H1 (cell line): ENCODE results near the gene JMJD1C. TPM values are rescaled to one million over a fixed set of nuclear protein-coding genes. Genes with fewer than 3 reads are reported as not detected.

Experiments
- CTCF ChIA-PET: fragments of 300-600 bp; sonication (Branson Sonifier 250); formaldehyde crosslinking; loops from one replicate; lab custom pipeline; 2021; ENCODE audit not compliant: partially characterized antibody; lab: Charles Lee
- POLR2A ChIA-PET: fragments of 300-600 bp; sonication (Branson Sonifier 250); formaldehyde crosslinking; loops from one replicate; lab custom pipeline; 2021; ENCODE audit warnings: inconsistent platforms; ENCODE audit not compliant: partially characterized antibody; lab: Charles Lee
- DNase-seq, 2 experiments: peaks; one replicate each; pipeline versions ENCODE4 v3.0.0 to v3.0.0-alpha.2; 2010 to 2022; ENCODE audit warnings: low spot score in 2 of 2, low read depth in 1 of 2, mixed read lengths in 1 of 2
- FAIRE-seq: peaks from 2 replicates; lab custom pipeline; 2011; peaks lifted over from hg19 to GRCh38; lab: Jason Lieb, UNC
- H2AFZ ChIP-seq: 2 replicates; pipeline ENCODE4 v1.8.1; 2012; ENCODE audit warnings: low read length, inconsistent platforms
- H2AK5ac ChIP-seq: 2 replicates; pipeline ENCODE4 v1.6.1; 2013; ENCODE audit warnings: low read depth, low read length
- H2BK120ac ChIP-seq: replicated peaks from 2 replicates; pipeline ENCODE3; 2013; ENCODE audit warnings: low read depth, low read length, inconsistent platforms
- H2BK12ac ChIP-seq: 2 replicates; pipeline ENCODE4 v1.6.1; 2013; ENCODE audit warnings: low read depth, low read length
- H2BK15ac ChIP-seq: 2 replicates; pipeline ENCODE4 v1.6.1; 2013; ENCODE audit warnings: low read length
- H2BK20ac ChIP-seq: 2 replicates; pipeline ENCODE4 v1.6.1; 2013; ENCODE audit warnings: low read length
- H2BK5ac ChIP-seq: 2 replicates; pipeline ENCODE4 v1.6.1; 2013; ENCODE audit warnings: low read depth, low read length
- H3K14ac ChIP-seq: 2 replicates; pipeline ENCODE4 v1.6.1; 2013; ENCODE audit warnings: inconsistent platforms; ENCODE audit not compliant: insufficient read length
- H3K18ac ChIP-seq: 2 replicates; pipeline ENCODE4 v1.6.1; 2013; ENCODE audit warnings: low read length; ENCODE audit errors: extremely low read depth
- H3K23ac ChIP-seq: 2 replicates; pipeline ENCODE4 v1.6.1; 2013; ENCODE audit warnings: inconsistent platforms; ENCODE audit not compliant: insufficient read length
- H3K23me2 ChIP-seq: 2 replicates; pipeline ENCODE4 v1.6.1; 2013; ENCODE audit warnings: low read depth, low read length
- H3K27ac ChIP-seq: 2 replicates; pipeline ENCODE4 v1.6.1; 2011; ENCODE audit warnings: low read depth, low read length, inconsistent platforms
- H3K27me3 ChIP-seq, 4 experiments: replicated peaks in 1 of 4; 1 replicate in 1 of 4; 2 replicates in 3 of 4; pipeline versions ENCODE4 v1.6.1 to v1.8.1; 2011 to 2013; ENCODE audit warnings: low read length in 3 of 4, mild to moderate bottlenecking in 3 of 4, inconsistent platforms in 2 of 4, mixed read lengths in 2 of 4, moderate library complexity in 1 of 4; ENCODE audit not compliant: control insufficient read depth in 3 of 4, insufficient read depth in 3 of 4; ENCODE audit errors: extremely low read depth in 1 of 4
- H3K36me3 ChIP-seq, 4 experiments: 2 replicates each; pipeline versions ENCODE4 v1.6.1 to v1.8.1; 2011 to 2013; ENCODE audit warnings: mild to moderate bottlenecking in 4 of 4, low read length in 3 of 4, moderate library complexity in 2 of 4, control low read depth in 1 of 4, inconsistent platforms in 1 of 4; ENCODE audit not compliant: insufficient read depth in 4 of 4, control insufficient read depth in 2 of 4
- H3K4ac ChIP-seq: replicated peaks from 2 replicates; pipeline ENCODE3; 2013; ENCODE audit warnings: low read length, low read depth, mixed read lengths, inconsistent platforms; ENCODE audit not compliant: insufficient read length
- H3K4me1 ChIP-seq, 4 experiments: replicated peaks in 1 of 4; 1 replicate in 1 of 4; 2 replicates in 3 of 4; pipeline versions ENCODE4 v1.6.1 to v1.8.1; 2011 to 2013; ENCODE audit warnings: low read length in 3 of 4, inconsistent platforms in 2 of 4, mixed read lengths in 1 of 4; ENCODE audit not compliant: insufficient read depth in 4 of 4, control insufficient read depth in 3 of 4
- H3K4me2 ChIP-seq, 2 experiments: 2 replicates each; pipeline versions ENCODE4 v1.6.1 to v1.8.1; 2011 to 2013; ENCODE audit warnings: low read depth in 2 of 2, low read length in 2 of 2, control low read depth in 1 of 2, inconsistent platforms in 1 of 2, mild to moderate bottlenecking in 1 of 2; ENCODE audit not compliant: insufficient read depth in 1 of 2
- H3K4me3 ChIP-seq, 4 experiments: fragments of 200-600, 300-600 bp in 1 of 4; sonication (generic), shearing (Covaris generic), sonication (Bioruptor Twin) in 1 of 4; 2 replicates each; pipeline versions ENCODE4 v1.5.1 to v1.8.1; 2011 to 2016; ENCODE audit warnings: low read length in 4 of 4, low read depth in 3 of 4, control low read depth in 2 of 4, inconsistent platforms in 2 of 4, mild to moderate bottlenecking in 2 of 4, mixed read lengths in 1 of 4, moderate library complexity in 1 of 4; ENCODE audit not compliant: insufficient read depth in 2 of 4; ENCODE audit errors: extremely low read depth in 1 of 4
- H3K56ac ChIP-seq: replicated peaks from 2 replicates; pipeline ENCODE3; 2013; ENCODE audit warnings: low read depth, mild to moderate bottlenecking, mixed read lengths, low read length, inconsistent platforms; ENCODE audit not compliant: insufficient read length
- H3K79me1 ChIP-seq: 2 replicates; pipeline ENCODE4 v1.6.1; 2013; ENCODE audit warnings: low read depth, low read length, control low read depth
- H3K79me2 ChIP-seq, 2 experiments: 2 replicates each; pipeline versions ENCODE4 v1.6.1 to v1.8.1; 2012 to 2013; ENCODE audit warnings: low read length in 2 of 2, mild to moderate bottlenecking in 2 of 2, inconsistent platforms in 1 of 2; ENCODE audit not compliant: insufficient read depth in 2 of 2, control insufficient read depth in 1 of 2
- H3K9ac ChIP-seq, 4 experiments: replicated peaks in 1 of 4; 1 replicate in 1 of 4; 2 replicates in 3 of 4; pipeline versions ENCODE4 v1.6.1 to v1.8.1; 2011 to 2013; ENCODE audit warnings: low read depth in 3 of 4, low read length in 3 of 4, control low read depth in 2 of 4, mild to moderate bottlenecking in 2 of 4, moderate library complexity in 2 of 4, inconsistent platforms in 1 of 4; ENCODE audit errors: extremely low read depth in 1 of 4
- H3K9me3 ChIP-seq, 2 experiments: 2 replicates each; pipeline versions ENCODE4 v1.6.1 to v1.8.1; 2012 to 2013; ENCODE audit warnings: mild to moderate bottlenecking in 2 of 2, moderate library complexity in 2 of 2, control low read depth in 1 of 2, inconsistent platforms in 1 of 2, low read depth in 1 of 2, low read length in 1 of 2, mixed read lengths in 1 of 2; ENCODE audit not compliant: insufficient read depth in 2 of 2
- H4K20me1 ChIP-seq, 2 experiments: replicated peaks in 1 of 2; 2 replicates each; pipeline versions ENCODE3 to v1.8.1; 2011 to 2013; ENCODE audit warnings: inconsistent platforms in 2 of 2, low read length in 2 of 2, mild to moderate bottlenecking in 1 of 2; ENCODE audit not compliant: insufficient read depth in 2 of 2, control insufficient read depth in 1 of 2
- H4K5ac ChIP-seq: 2 replicates; pipeline ENCODE4 v1.6.1; 2013; ENCODE audit warnings: low read length, low read depth, mixed read lengths, inconsistent platforms; ENCODE audit not compliant: insufficient read length
- H4K8ac ChIP-seq: 2 replicates; pipeline ENCODE4 v1.8.0; 2013; ENCODE audit warnings: mild to moderate bottlenecking, moderate library complexity, low read length, inconsistent platforms; ENCODE audit not compliant: insufficient read depth; ENCODE audit errors: extremely low read depth
- H4K91ac ChIP-seq: replicated peaks from 2 replicates; pipeline ENCODE3; 2013; ENCODE audit warnings: low read length, mixed read lengths, inconsistent platforms; ENCODE audit not compliant: insufficient read length
- ATF2 ChIP-seq: IDR thresholded peaks from 2 replicates; pipeline ENCODE4 v1.6.1; 2012; ENCODE audit warnings: low read length, inconsistent platforms
- BACH1 ChIP-seq: IDR thresholded peaks from 2 replicates; pipeline ENCODE4 v1.6.1; 2012; ENCODE audit warnings: low read length, improper control_type of control experiment
- BRCA1 ChIP-seq: IDR thresholded peaks from 2 replicates; pipeline ENCODE4 v1.6.1; 2012; ENCODE audit warnings: low read depth, low read length, improper control_type of control experiment
- CBX5 ChIP-seq: fragments of 300-800, 300-1000 bp; sonication (generic); IDR thresholded peaks from 2 replicates; pipeline ENCODE4 v1.7.1; 2016; ENCODE audit warnings: antibody characterized with exemption, low read length, low read depth
- CTBP2 ChIP-seq: IDR thresholded peaks from 2 replicates; pipeline ENCODE4 v1.7.0; 2011; ENCODE audit warnings: borderline replicate concordance, mild to moderate bottlenecking, moderate library complexity, mixed read lengths, low read length; ENCODE audit not compliant: insufficient read depth, insufficient read length
- EGR1 ChIP-seq: IDR thresholded peaks from 2 replicates; pipeline ENCODE4 v1.6.1; 2011; ENCODE audit warnings: low read depth, low read length, borderline replicate concordance
- JUN ChIP-seq: IDR thresholded peaks from 2 replicates; pipeline ENCODE4 v1.6.1; 2011; ENCODE audit warnings: low read depth, mild to moderate bottlenecking, improper control_type of control experiment, low read length
- KDM5A ChIP-seq: fragments of 200-600 bp; IDR thresholded peaks from 2 replicates; pipeline ENCODE4 v1.7.1; 2012; ENCODE audit warnings: mild to moderate bottlenecking, low read length, inconsistent platforms, mixed read lengths
- POLR2AphosphoS5 ChIP-seq: IDR thresholded peaks from 2 replicates; pipeline ENCODE4 v1.6.1; 2011; ENCODE audit warnings: low read depth, low read length
- RNF2 ChIP-seq: fragments of 200-900, 300-1000 bp; sonication (generic); IDR thresholded peaks from 2 replicates; pipeline ENCODE4 v1.7.1; 2016; ENCODE audit warnings: borderline replicate concordance, low read depth, mild to moderate bottlenecking, antibody characterized with exemption, low read length; ENCODE audit not compliant: poor library complexity, severe bottlenecking; ENCODE audit errors: missing control alignments
- SIN3A ChIP-seq, 2 experiments: IDR thresholded peaks in 1 of 2; conservative IDR thresholded peaks in 1 of 2; 2 replicates each; pipeline ENCODE4 v1.6.1; 2011 to 2012; ENCODE audit warnings: low read length in 2 of 2, improper control_type of control experiment in 1 of 2, low read depth in 1 of 2, mild to moderate bottlenecking in 1 of 2
- SP4 ChIP-seq: IDR thresholded peaks from 2 replicates; pipeline ENCODE4 v1.6.1; 2012; ENCODE audit warnings: low read length, inconsistent platforms
- WGBS, 2 experiments: shearing (Covaris generic) in 1 of 2; methylation state at CpG; one replicate each; pipeline versions ENCODE4 v1.1.6 to v1.1.7; 2013 to 2015; ENCODE audit warnings: low lambda C conversion rate in 2 of 2, mixed read lengths in 2 of 2, inconsistent platforms in 1 of 2, low coverage in 1 of 2, missing lambda C conversion rate in 1 of 2; ENCODE audit not compliant: insufficient replicate concordance in 2 of 2, insufficient coverage in 1 of 2, insufficient read length in 1 of 2; ENCODE audit errors: extremely low coverage in 1 of 2, missing lambda C conversion rate in 1 of 2; 5-methylcytosine and 5-hydroxymethylcytosine counted together
- polyA plus RNA-seq, 7 experiments: library from polyadenylated mRNA; depleted of rRNA in 3 of 7; stranded (reverse) in 5 of 7; unstranded in 2 of 7; fragments of >200 nt in 5 of 7; fragments of 200-250 nt in 2 of 7; gene quantifications; 1 replicate in 5 of 7; 2 replicates in 1 of 7; 4 replicates in 1 of 7; pipeline versions ENCODE4 v1.2.1 to v1.2.3, GENCODE V29; 2011 to 2013; ENCODE audit warnings: missing spikeins in 2 of 7, mixed read lengths in 2 of 7
- total RNA-seq: library from RNA; stranded (reverse); fragmentation: NEBNext Ultra II Directional; extraction: Animal tissue kit (Norgen Biotek cat#: 25700); gene quantifications from 2 replicates; pipeline ENCODE4 v1.2.1, GENCODE V29; 2021

JMJD1C gene
- total and polyA plus RNA-seq, 2 of the 8 experiments (the other 6 are each of a cell fraction or from before 2014, with no cell fraction given), result 54.5 to 210 TPM

GRCh38 chr10:63241841-63242281 is 223.9 kb downstream of the JMJD1C start:
- H3K27ac ChIP-seq, result no peak overlapping the region
- no peak overlapping the region for H3K9ac ChIP-seq
- peaks cover 33 to 100% of the 10 kb centered on the region in 2 experiments for H3K79me2 ChIP-seq
- H3K14ac ChIP-seq, result no peak overlapping the region
- H3K36me3 ChIP-seq, result no peaks in the 10 kb centered on the region; a peak in 2 of 8 replicates
- peaks cover 0 to 7% (median 4%) of the 10 kb centered on the region in 4 experiments; a peak in 5 of 7 replicates for H3K4me1 ChIP-seq
- no peak overlapping the region for H2BK20ac ChIP-seq
- H3K23ac ChIP-seq, result no peak overlapping the region
- WGBS, 2 experiments, result 85% methylated on average over 2 of the region's 2 CpGs; no CpG with 5 or more reads in 1 of the 2 experiments
- H2AK5ac ChIP-seq, result no peak overlapping the region
- H4K20me1 ChIP-seq, result peaks cover 18 to 39% of the 10 kb centered on the region in 2 experiments
- no peak overlapping the region for H3K4me3 ChIP-seq
- H3K18ac ChIP-seq, result no peak overlapping the region
- no peak overlapping the region for H2AFZ ChIP-seq
- no peak overlapping the region for H2BK5ac ChIP-seq
- H3K9me3 ChIP-seq, result no peaks in the 10 kb centered on the region; a peak in 1 of 4 replicates
- no peaks in the 10 kb centered on the region for H3K27me3 ChIP-seq
- H3K56ac ChIP-seq, result no peak overlapping the region
- no peak overlapping the region for H4K91ac ChIP-seq
- H2BK120ac ChIP-seq, result no peak overlapping the region
- no peaks in the 10 kb centered on the region for H3K79me1 ChIP-seq
- H3K4ac ChIP-seq, result no peak overlapping the region
- H3K23me2 ChIP-seq, result no peaks in the 10 kb centered on the region
- H2BK15ac ChIP-seq, result no peak overlapping the region
- ChIA-PET POLR2A (interaction anchor here (1.2 kb wide), 1 partner anchor 515 kb away, joined by 3 read pairs; no protein-coding TSS in a partner anchor), CTCF (no interaction called here)
- H2BK12ac ChIP-seq, result no peak overlapping the region
- no peak overlapping the region for H4K8ac ChIP-seq
- H4K5ac ChIP-seq, result no peak overlapping the region
- no peak for FAIRE-seq
- DNase-seq, result no peak
- no peak overlapping the region for H3K4me2 ChIP-seq
- TF ChIP-seq KDM5A (no peak), BACH1 (no peak), CTBP2 (no peak), SP4 (no peak), EGR1 (no peak), ATF2 (no peak), POLR2AphosphoS5 (no peak), JUN (no peak), CBX5 (no peak), SIN3A (conservative IDR thresholded peaks at IDR 0.05 in 1 of 2, IDR thresholded peaks at IDR 0.05 in 1 of 2; ENCODE audit: low read depth in 1 of 2, low read length in 2 of 2) (no peak), RNF2 (no peak), BRCA1 (no peak)
